DMS114 treated with DMSO at 0.1 percent for 48 hours (cell line): Measurements from ENCODE around the gene B3GAT3.
"Not testable (repeated sequence)": the region's sequence is repeated elsewhere in the genome, so short reads cannot be mapped to it uniquely, and the experiment has no call there.

ENCODE experiments used
- DNase-seq: peaks from one replicate; lab custom pipeline; 2025; ENCODE audit not compliant: unreplicated experiment; lab: John Stamatoyannopoulos, UW

B3GAT3 gene

DNA sequence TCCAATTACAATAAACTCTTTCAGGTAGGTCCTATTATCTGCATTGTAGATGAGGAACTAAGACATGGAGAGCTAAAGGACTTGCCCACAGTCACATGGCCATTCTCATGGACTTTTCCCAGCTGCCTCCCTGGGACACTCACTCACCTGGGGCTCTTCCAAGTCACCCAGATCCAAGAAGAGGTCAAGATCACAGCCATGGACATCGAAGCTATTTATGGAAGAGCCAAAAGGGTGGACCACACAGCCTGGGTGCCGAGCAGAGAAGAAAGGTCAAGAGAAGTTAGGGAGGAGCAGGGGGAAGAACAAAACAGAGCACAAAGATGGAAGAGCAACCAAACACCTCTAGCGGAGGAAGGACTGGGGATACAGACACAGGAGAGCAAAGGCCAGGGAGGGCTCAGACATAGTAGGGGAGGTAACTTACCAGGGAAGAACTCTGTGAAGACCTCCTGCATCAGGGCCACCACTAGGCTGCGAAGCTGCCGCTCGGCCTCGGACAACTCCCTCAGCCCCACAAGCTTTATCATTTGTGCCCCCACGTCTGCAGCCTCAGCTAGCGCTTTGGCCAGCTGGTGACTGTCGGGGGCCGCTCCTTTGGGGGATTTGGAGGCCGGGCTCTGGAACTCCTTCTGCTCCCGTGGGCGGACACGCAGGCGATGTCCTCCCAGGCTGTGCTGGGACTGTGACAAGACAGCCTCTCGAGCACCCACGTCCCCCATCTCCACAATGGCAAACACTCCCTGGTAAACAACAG lies 40.6 kb downstream of the B3GAT3 start:
- DNase-seq, result no peak

DNA sequence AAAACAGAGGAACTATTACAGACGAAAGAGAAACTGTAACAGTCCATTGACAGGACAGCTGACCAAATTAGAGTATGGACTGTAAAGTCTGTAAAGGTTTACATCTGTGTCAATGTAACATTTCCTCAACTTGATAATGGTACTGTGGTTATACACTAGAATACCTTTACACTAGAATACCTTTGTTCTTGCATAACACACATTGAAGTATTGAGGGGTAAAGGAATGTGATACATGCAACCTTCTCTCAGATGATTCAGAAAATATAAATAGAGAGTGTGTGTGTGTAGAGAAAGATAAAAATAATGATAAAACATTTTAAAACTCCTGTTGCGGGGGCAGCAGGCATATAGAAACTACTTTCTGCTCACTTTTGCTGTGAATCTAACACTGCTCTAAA lies 42.5 kb downstream of the B3GAT3 start:
- DNase-seq, result no peak

DNA sequence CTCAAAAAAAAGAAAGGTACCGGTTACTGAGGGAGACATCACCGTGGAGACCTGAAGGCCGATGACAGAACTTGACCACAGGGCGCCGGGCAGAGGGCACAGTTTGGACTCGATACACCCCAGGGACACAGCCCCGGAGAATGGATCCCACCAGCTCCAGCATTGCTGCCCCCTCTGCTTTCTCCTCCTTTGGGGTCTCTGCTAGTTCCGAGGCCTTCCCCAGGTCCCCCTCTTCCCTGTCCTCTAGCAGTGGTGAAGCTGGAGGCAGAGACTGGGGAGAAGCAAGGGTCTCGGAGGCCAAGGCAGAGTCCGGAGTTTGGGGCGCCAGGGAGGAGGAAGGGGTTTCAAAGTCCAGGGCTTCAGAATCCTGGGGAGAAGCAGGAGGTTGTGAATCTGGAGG lies 43.2 kb downstream of the B3GAT3 start:
- DNase-seq, result no peak

DNA sequence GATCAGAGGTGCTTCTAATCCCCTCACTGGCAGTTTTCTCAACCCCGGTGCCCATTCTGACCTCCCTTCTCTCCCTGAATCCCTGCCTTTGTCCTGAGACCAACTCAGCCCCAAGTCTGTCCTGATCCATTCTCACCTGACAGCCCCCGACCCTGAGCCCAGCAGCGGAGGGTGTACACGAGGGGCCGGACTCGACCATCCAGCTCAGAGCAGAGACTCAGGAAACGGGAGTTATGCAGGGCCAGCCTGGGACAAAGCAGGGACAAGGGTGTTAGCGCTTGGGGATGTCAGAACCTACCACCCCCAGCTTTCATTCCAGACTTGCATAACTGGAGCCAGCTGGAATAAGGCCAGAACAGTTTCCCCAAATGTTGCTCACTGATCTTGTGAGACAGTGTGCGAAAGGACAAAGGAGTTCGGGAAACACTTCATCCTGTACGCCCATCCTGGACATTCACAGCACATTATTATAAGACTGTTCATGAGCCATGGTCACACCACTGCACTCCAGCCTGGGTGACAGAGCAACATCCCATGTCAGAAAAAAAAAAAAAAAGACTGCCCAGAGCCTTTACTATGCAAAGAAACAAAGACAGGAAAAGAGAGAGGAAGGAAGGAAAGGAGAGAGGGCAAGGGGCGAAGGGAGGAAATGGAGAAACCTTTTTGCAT lies 44.6 kb downstream of the B3GAT3 start:
- DNase-seq, result no peak

DNA sequence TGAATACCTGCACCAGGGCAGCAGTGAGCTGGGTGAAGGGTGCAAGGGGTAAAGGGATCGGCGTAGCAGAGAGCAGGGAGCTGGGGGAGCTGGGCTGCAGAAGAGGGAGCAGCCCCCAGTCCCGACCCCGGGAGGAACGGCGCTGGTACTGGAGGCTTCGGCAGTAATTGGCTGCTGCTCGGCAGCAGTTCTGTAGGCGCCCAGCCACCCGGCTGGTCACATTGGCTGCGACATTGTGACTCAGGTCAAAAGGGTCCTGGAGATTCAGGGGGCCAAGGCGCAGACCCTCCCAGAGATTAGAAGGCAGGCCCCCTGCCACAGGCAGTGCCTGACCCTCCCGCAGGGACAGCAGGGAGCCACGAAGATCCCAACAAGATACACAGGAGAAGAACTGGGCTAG lies 45.9 kb downstream of the B3GAT3 start:
- no peak for DNase-seq

DNA sequence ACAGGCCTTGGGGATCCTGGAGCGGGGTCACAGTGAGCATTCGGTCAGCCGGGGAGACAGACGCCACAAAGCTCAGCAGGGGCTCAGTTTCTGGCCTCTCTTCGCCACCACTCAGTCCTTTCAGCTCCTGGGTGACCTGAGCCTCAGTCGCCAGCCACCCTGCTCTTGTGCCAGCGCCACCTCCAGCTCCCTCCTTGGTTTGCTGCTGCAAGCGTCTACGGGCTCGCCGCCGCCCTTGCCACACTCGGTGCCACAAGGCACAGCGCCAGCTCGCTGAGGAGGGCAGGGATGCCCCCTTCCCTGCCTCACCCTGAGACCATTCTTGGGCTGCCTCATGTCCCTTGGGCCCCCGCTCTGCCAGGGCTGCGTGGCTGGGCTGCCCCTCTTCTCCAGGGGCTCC lies 46.6 kb downstream of the B3GAT3 start:
- no peak for DNase-seq

DNA sequence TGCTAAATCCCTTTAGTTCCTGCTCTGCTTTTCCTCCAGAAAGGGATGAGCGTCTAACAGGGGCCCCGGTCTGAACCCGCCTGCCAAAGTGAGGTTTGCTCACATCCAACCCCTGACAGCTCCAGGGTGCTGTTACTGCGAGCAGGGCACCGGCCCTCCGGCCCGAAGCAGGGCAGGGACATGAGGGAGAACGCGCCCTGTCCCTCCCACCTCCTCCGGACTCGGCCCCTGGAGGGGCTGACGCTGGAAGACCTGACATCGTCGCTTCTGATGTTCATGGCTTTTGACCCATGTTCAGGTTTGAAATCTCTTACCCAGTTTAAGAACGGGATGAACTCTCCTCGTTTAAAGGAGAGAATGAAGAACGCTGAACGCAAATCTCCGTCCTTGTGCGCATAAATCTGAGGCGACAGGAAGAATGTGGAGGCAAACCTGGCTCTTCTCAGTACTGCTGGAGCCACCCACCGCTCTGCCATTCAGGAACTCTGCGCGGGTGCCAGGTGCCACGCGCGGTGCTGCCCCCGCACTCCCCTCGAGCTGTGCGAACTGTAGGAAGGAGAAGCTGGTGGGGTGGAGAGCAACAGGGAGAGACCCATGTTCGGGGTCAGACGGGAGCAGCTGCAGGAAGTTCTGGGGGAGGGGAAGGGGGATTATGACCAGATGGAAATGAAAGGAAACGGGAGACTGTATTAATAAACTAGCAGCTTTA lies 47.3 kb downstream of the B3GAT3 start:
- DNase-seq, result no peak

DNA sequence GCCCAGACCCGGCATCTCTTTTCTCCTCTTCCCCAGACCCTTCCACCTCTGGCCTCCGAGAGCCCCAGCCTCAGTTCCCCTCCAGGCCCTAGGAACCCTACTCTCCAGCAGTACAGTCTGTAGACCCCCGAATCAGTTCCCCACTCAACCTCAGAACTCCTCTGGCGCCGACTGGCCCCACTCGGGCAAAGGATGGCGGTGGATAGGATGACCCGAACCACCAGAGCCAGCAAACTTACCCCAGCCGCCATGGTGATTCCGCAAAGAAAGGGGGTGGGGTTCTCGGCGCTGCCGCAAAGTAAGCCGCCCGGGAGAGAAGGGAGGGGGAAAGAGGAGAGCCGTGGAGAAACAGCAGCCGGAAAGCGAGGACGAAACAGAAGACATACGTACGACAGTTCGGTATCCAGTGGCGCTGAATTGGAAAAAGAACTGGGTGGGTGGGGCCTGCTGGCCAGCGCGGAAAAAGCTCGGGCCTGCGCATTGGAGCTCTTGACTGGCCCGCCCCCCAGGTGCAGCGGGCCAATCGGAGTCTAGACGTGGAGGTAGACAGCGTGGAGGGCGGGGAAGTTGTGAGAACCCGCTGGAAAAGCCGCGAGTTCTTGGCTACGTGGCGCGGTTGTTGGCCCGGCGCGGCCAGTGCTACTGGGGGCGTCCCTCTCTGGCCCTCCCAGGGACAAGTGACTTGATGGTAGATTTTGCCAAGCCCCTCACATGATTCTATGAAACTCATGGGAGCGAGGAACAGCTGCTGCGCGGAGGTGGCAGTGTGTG lies 48.0 kb downstream of the B3GAT3 start, which contains the start of gene EEF1G:
Gene EEF1G, minus strand, starts transcription at position 300 of the 771 bp plus-strand sequence. Its CDS starts 49 bp downstream, at position 251.
- peak; percentile 100 for DNase-seq

DNA sequence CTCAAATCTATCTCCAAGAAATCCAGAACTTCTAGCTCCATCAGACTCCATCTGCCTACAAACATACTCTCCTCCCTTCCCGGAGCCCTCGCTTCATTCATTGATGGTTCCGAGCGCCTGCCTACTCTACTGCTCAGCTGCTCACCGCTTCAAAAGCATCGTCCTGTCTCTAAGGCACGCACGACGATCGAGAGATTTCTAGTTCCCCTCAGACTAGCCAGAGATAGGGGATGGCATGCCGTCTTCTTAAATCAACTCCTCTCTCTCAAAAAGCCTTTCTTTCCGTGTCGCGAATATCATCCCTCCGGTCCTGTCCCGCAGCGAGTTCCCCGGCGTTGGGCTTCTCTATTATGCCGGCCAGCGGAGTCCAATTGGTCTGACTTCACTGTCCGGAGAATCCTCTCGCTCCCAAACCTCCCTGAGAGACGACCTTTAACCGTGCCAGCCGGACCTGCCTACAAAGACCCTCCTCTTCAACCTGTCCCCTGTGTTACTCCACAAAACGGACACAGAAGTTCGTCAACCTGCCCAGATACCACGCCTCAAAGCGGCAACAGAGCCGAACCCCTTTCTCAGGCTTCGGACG lies 48.7 kb downstream of the B3GAT3 start:
- no peak for DNase-seq

DNA sequence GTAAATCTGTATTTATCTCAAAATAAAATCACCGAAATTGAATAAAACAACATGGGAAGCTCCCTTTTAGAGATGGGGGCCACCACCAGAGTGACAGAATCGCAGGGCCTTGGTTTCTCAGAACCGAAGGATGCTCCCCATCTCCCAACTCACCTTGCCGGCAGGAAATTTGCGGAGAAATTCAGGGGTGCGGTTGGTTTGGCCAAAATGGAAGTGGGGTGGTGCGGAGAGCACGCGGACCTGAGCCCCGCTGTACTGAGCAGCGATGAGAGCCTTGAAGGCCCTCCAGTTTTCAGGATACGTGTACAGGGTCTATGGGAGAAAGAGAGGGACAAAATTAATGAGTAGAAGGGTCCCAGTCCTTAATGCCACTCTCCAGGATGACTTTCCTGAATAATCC lies 49.4 kb downstream of the B3GAT3 start:
- no peak for DNase-seq

DNA sequence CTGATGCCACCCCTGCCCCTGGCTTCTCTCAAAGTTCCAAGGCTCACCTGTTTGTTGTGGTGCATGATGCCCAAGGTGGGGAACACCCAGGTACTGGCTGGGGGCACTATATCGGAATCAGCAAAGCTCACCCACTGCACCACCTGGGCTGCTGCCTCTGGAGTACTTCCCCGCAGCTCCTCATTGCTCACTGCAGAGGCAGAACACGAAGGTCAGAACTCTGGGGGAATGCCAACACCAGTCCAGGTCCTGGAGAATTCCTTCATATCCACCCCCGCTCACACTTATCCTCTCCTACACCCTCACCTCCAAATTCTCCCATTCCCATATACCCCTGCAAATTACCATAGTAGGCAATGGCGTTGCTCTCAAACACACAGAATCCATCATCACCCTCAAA lies 50.3 kb downstream of the B3GAT3 start:
- not testable (repeated sequence) for DNase-seq

DNA sequence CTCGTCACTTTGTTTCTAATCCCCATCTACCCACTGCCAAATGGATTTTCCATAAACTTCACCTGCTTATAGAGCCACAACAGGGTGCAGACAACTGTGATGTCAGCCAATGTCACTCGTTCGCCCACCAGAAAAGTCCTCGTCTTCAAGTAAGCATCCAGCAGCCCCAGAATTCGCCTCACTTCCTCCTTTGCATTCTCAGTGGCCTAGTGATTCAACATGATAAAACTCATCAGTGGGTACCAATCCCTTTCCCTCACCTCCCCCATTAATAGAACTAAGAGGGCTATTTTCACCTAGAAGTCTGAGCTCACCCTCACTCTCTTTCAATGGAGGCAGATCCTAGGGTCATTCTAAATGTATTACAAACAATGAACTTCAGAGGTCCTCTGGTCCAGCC lies 50.9 kb downstream of the B3GAT3 start:
- not testable (repeated sequence) for DNase-seq

DNA sequence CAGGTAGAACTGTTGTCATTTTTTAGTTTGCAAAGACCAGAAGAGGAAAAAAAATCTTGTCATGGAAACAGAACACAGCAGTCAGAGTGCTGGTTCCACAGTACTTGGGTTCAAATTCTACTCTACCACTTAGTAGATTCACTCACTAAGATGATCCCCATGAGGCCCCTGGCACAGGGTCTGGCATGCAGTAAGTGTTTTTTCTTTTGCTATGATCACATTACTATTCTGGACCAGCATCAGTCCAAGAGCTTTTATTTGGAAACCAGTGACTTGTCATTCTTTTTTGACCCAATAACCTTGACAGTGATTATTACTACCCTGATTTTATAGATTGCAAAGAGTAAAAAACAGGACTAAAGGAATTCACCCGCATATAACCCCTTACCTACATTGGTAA lies 52.2 kb downstream of the B3GAT3 start:
- DNase-seq, result no peak

DNA sequence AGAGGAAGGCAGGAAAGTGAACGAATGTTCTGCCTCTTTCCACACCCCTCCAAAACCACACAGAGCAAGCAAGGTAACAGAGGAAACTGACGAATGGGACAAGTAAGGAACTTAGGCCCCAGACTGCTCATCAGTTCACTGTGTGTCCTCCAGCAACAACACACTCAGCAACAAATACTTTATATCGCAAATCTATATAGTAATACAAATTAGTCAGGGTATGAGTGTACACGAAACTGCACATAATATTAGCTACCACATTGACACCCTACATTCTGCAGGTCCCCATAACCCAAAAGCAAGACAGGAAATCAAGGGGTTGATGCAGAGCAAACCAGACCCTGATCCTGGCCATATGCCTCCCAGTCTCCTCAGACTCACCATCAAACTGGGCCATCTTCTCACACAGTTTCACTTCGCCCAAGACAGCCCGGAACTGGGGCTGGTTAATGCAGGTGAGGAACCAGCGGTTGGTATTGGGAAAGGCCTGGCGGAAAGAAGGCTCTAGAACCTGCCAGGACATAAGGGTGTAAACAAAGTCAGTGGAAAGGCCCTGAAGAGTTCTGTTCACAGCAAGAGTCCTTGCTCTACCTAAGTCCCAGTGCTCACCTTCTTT lies 54.7 kb downstream of the B3GAT3 start:
- no peak for DNase-seq

DNA sequence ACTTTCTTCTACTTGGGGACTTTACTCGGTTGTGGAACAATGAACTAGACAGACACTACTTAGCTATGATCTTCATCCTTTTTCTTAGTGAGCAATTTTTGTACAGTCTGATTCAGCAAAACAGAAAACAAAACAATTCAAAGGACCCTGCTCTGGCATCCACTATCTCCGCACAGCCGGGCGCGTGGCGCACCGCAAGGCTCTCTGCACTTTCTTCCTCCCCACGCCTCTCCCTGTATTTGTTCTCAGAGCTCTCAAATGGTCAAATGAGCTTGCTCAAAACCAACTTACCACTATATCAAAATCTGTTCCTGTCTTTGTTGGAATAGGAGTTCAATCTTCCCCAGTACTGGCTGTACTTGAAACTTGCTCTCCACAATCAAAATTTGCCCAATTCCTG lies 55.5 kb downstream of the B3GAT3 start:
- DNase-seq, result no peak
